Mesothelial cell of epicardium (in vitro differentiated cells): ENCODE measurements around the gene MUC5AC. TPM values are rescaled to one million over a fixed set of nuclear protein-coding genes. Genes with fewer than 3 reads are reported as not detected.

Source experiments
- DNase-seq, 2 experiments: peaks; one replicate each; pipeline ENCODE4 v3.0.0; 2021; ENCODE audit warnings: low spot score in 2 of 2; ENCODE audit not compliant: unreplicated experiment in 2 of 2
- H3K27ac Mint-ChIP-seq: 2 replicates; pipeline ENCODE4 v1.8.0; 2021; ENCODE audit warnings: mixed read lengths
- H3K27me3 Mint-ChIP-seq: 2 replicates; pipeline ENCODE4 v1.8.0; 2021; ENCODE audit warnings: low read depth, mixed read lengths
- H3K36me3 Mint-ChIP-seq: 2 replicates; pipeline ENCODE4 v1.8.0; 2021; ENCODE audit warnings: mixed read lengths
- H3K4me1 Mint-ChIP-seq: 2 replicates; pipeline ENCODE4 v1.8.0; 2021; ENCODE audit warnings: mixed read lengths
- H3K4me3 Mint-ChIP-seq: 2 replicates; pipeline ENCODE4 v1.8.0; 2021; ENCODE audit warnings: mild to moderate bottlenecking, moderate library complexity, mixed read lengths
- H3K9me3 Mint-ChIP-seq: 2 replicates; pipeline ENCODE4 v1.8.0; 2021; ENCODE audit warnings: mixed read lengths
- CTCF ChIP-seq: fragments of 200-600 bp; sonication (generic); IDR thresholded peaks from one replicate; pipeline ENCODE4 v1.5.0; 2021; ENCODE audit warnings: antibody characterized with exemption; ENCODE audit not compliant: unreplicated experiment
- total RNA-seq: library from RNA; stranded (reverse); gene quantifications from 3 replicates; pipeline ENCODE4 v1.2.1, GENCODE V29; 2021

Gene MUC5AC
- total RNA-seq, 1 donor from 2014 or later: not detected

- Mint-ChIP-seq H3K4me3 (no peak overlapping the region), H3K27me3 (peaks cover 5% of the 10 kb centered on the region), H3K4me1 (no peaks in the 10 kb centered on the region), H3K9me3 (no peaks in the 10 kb centered on the region), H3K27ac (no peak overlapping the region), H3K36me3 (no peaks in the 10 kb centered on the region)
- peak; percentile 18 to 39 for DNase-seq
- no peak for TF ChIP-seq CTCF
These were observed 68.7 kb downstream of the MUC5AC start for GRCh38 chr11:1226226-1226985.

- no peak overlapping the region for H3K4me3 Mint-ChIP-seq
- peak; percentile 27 for TF ChIP-seq CTCF
- peaks cover 3% of the 10 kb centered on the region for H3K27me3 Mint-ChIP-seq
- H3K27ac Mint-ChIP-seq: no peak overlapping the region
- H3K9me3 Mint-ChIP-seq: no peaks in the 10 kb centered on the region
- no peaks in the 10 kb centered on the region for H3K36me3 Mint-ChIP-seq
- no peaks in the 10 kb centered on the region for H3K4me1 Mint-ChIP-seq
- DNase-seq: peak in 1 of 2 experiments; percentile 15
These were observed 69.3 kb downstream of the MUC5AC start for GRCh38 chr11:1226986-1227550.

- Mint-ChIP-seq H3K36me3 (no peaks in the 10 kb centered on the region), H3K4me3 (no peak overlapping the region), H3K27ac (no peak overlapping the region), H3K27me3 (peaks cover 3% of the 10 kb centered on the region), H3K4me1 (no peaks in the 10 kb centered on the region), H3K9me3 (no peaks in the 10 kb centered on the region)
- TF ChIP-seq CTCF: no peak
- no peak for DNase-seq
These were observed 69.9 kb downstream of the MUC5AC start for GRCh38 chr11:1227551-1228100.

GRCh38 chr11:1228101-1228821, 70.5 kb downstream of the MUC5AC start:
- H3K27ac Mint-ChIP-seq: no peak overlapping the region
- peaks cover 3% of the 10 kb centered on the region for H3K27me3 Mint-ChIP-seq
- no peaks in the 10 kb centered on the region for H3K36me3 Mint-ChIP-seq
- no peaks in the 10 kb centered on the region for H3K9me3 Mint-ChIP-seq
- peak in 1 of 2 experiments; percentile 14 for DNase-seq
- H3K4me1 Mint-ChIP-seq: no peaks in the 10 kb centered on the region
- no peak overlapping the region for H3K4me3 Mint-ChIP-seq
- no peak for TF ChIP-seq CTCF

- Mint-ChIP-seq H3K9me3 (no peaks in the 10 kb centered on the region), H3K36me3 (no peaks in the 10 kb centered on the region), H3K27ac (no peak overlapping the region), H3K4me1 (no peaks in the 10 kb centered on the region), H3K27me3 (peaks cover 3% of the 10 kb centered on the region), H3K4me3 (no peak overlapping the region)
- no peak for TF ChIP-seq CTCF
- DNase-seq: no peak
These were observed 71.2 kb downstream of the MUC5AC start for GRCh38 chr11:1228921-1229451.
